HAP-1 (cell line): ENCODE measurements around the gene ZPBP2.

Source experiments
- DNase-seq, 2 experiments: peaks; one replicate each; pipeline ENCODE4 v3.0.0-alpha.2; 2016 to 2020; ENCODE audit warnings: low spot score in 2 of 2
- H3K27me3 ChIP-seq: fragments of 250-450 bp; sonication (Bioruptor Pico); 2 replicates; pipeline ENCODE4 v1.5.1; 2020; ENCODE audit warnings: low read depth, mild to moderate bottlenecking, moderate library complexity
- H3K36me3 ChIP-seq: fragments of 250-450 bp; sonication (Bioruptor Pico); replicated peaks from 2 replicates; pipeline ENCODE4 v1.5.1; 2020; ENCODE audit warnings: mild to moderate bottlenecking
- H3K4me1 ChIP-seq: fragments of 250-450 bp; sonication (Bioruptor Pico); 2 replicates; pipeline ENCODE4 v1.5.1; 2020; ENCODE audit warnings: mild to moderate bottlenecking
- H3K4me3 ChIP-seq: fragments of 250-450 bp; sonication (Bioruptor Pico); 2 replicates; pipeline ENCODE4 v1.5.1; 2020; ENCODE audit warnings: mild to moderate bottlenecking, moderate library complexity
- H3K9me3 ChIP-seq: fragments of 250-450 bp; sonication (Bioruptor Pico); 2 replicates; pipeline ENCODE4 v1.5.1; 2020; ENCODE audit warnings: mild to moderate bottlenecking, moderate library complexity
- in situ Hi-C: fragments of 300-500 bp; cut with MboI; formaldehyde crosslinking; loops from 3 replicates; pipeline ENCODE4 v1.14.3; 2020; ENCODE audit warnings: low sequenced_read_pairs, inconsistent platforms, mixed read lengths

ZPBP2 gene

GRCh38 chr17:39908789-39909352, 40.9 kb downstream of the ZPBP2 start:
- in situ Hi-C loops, result no loop called here
- no peaks in the 10 kb centered on the region for H3K9me3 ChIP-seq
- no peaks in the 10 kb centered on the region for H3K4me1 ChIP-seq
- DNase-seq, result no peak
- no peaks in the 10 kb centered on the region for H3K36me3 ChIP-seq
- H3K4me3 ChIP-seq, result no peak overlapping the region
- H3K27me3 ChIP-seq, result no peaks in the 10 kb centered on the region

GRCh38 chr17:39913989-39914388, 46.0 kb downstream of the ZPBP2 start:
- no peak overlapping the region for H3K4me3 ChIP-seq
- no peaks in the 10 kb centered on the region for H3K9me3 ChIP-seq
- no peaks in the 10 kb centered on the region for H3K27me3 ChIP-seq
- no peaks in the 10 kb centered on the region for H3K4me1 ChIP-seq
- in situ Hi-C loops, result no loop called here
- no peak for DNase-seq
- no peaks in the 10 kb centered on the region for H3K36me3 ChIP-seq

GRCh38 chr17:39915559-39915958, 47.6 kb downstream of the ZPBP2 start:
- no peak for DNase-seq
- in situ Hi-C loops, result no loop called here
- Histone ChIP-seq H3K36me3 (no peaks in the 10 kb centered on the region), H3K4me1 (no peaks in the 10 kb centered on the region), H3K9me3 (no peaks in the 10 kb centered on the region), H3K4me3 (no peak overlapping the region), H3K27me3 (no peaks in the 10 kb centered on the region)

GRCh38 chr17:39916918-39917317, 48.9 kb downstream of the ZPBP2 start:
- DNase-seq, result no peak
- Histone ChIP-seq H3K27me3 (no peaks in the 10 kb centered on the region), H3K9me3 (no peaks in the 10 kb centered on the region), H3K4me3 (no peak overlapping the region), H3K4me1 (no peaks in the 10 kb centered on the region), H3K36me3 (peaks cover under 1% of the 10 kb centered on the region; the same call in 1 of the 2 replicates)
- in situ Hi-C loops, result no loop called here

GRCh38 chr17:39919087-39919683, 51.2 kb downstream of the ZPBP2 start:
- no peak overlapping the region for H3K4me3 ChIP-seq
- H3K27me3 ChIP-seq, result no peaks in the 10 kb centered on the region
- H3K9me3 ChIP-seq, result no peaks in the 10 kb centered on the region
- H3K36me3 ChIP-seq, result peaks cover 16% of the 10 kb centered on the region
- no peaks in the 10 kb centered on the region for H3K4me1 ChIP-seq
- in situ Hi-C loops, result no loop called here
- DNase-seq, result no peak

- H3K36me3 ChIP-seq, result peaks cover 16% of the 10 kb centered on the region
- H3K4me1 ChIP-seq, result no peaks in the 10 kb centered on the region
- no peak for DNase-seq
- in situ Hi-C loops, result no loop called here
- H3K9me3 ChIP-seq, result no peaks in the 10 kb centered on the region
- no peak overlapping the region for H3K4me3 ChIP-seq
- no peaks in the 10 kb centered on the region for H3K27me3 ChIP-seq
Measured at GRCh38 chr17:39920218-39921210, 52.5 kb downstream of the ZPBP2 start.

GRCh38 chr17:39921323-39921722, 53.3 kb downstream of the ZPBP2 start:
- H3K9me3 ChIP-seq, result no peaks in the 10 kb centered on the region
- peaks cover 16% of the 10 kb centered on the region for H3K36me3 ChIP-seq
- no peaks in the 10 kb centered on the region for H3K27me3 ChIP-seq
- no peak overlapping the region for H3K4me3 ChIP-seq
- in situ Hi-C loops, result no loop called here
- H3K4me1 ChIP-seq, result peaks cover 3% of the 10 kb centered on the region; the same call in 1 of the 2 replicates
- DNase-seq, result no peak

GRCh38 chr17:39922006-39922405, 54.0 kb downstream of the ZPBP2 start:
- no peak overlapping the region for H3K4me3 ChIP-seq
- H3K36me3 ChIP-seq, result peaks cover 16% of the 10 kb centered on the region
- no peaks in the 10 kb centered on the region for H3K27me3 ChIP-seq
- in situ Hi-C loops, result no loop called here
- no peak for DNase-seq
- peaks cover 4% of the 10 kb centered on the region; the same call in 1 of the 2 replicates for H3K4me1 ChIP-seq
- H3K9me3 ChIP-seq, result no peaks in the 10 kb centered on the region

- H3K4me1 ChIP-seq, result peaks cover 4% of the 10 kb centered on the region; the same call in 1 of the 2 replicates
- no peaks in the 10 kb centered on the region for H3K27me3 ChIP-seq
- no peak overlapping the region for H3K4me3 ChIP-seq
- DNase-seq, result no peak
- in situ Hi-C loops, result no loop called here
- peaks cover 16% of the 10 kb centered on the region for H3K36me3 ChIP-seq
- no peaks in the 10 kb centered on the region for H3K9me3 ChIP-seq
Measured at GRCh38 chr17:39923230-39923629, 55.2 kb downstream of the ZPBP2 start.

GRCh38 chr17:39923836-39924690, 56.1 kb downstream of the ZPBP2 start:
- Histone ChIP-seq H3K27me3 (no peaks in the 10 kb centered on the region), H3K4me3 (no peak overlapping the region), H3K36me3 (peaks cover 16% of the 10 kb centered on the region), H3K4me1 (peaks cover 6% of the 10 kb centered on the region; the same call in 1 of the 2 replicates), H3K9me3 (no peaks in the 10 kb centered on the region)
- in situ Hi-C loops, result no loop called here
- no peak for DNase-seq

GRCh38 chr17:39924691-39925055, 56.7 kb downstream of the ZPBP2 start:
- Histone ChIP-seq H3K27me3 (no peaks in the 10 kb centered on the region), H3K4me1 (peaks cover 6% of the 10 kb centered on the region; the same call in 1 of the 2 replicates), H3K4me3 (no peak overlapping the region), H3K9me3 (no peaks in the 10 kb centered on the region), H3K36me3 (peaks cover 16% of the 10 kb centered on the region)
- no peak for DNase-seq
- in situ Hi-C loops, result no loop called here

GRCh38 chr17:39925282-39926134, 57.5 kb downstream of the ZPBP2 start:
- in situ Hi-C loops, result no loop called here
- DNase-seq, result no peak
- Histone ChIP-seq H3K36me3 (peaks cover 16% of the 10 kb centered on the region), H3K9me3 (no peaks in the 10 kb centered on the region), H3K27me3 (no peaks in the 10 kb centered on the region), H3K4me1 (peaks cover 6% of the 10 kb centered on the region; the same call in 1 of the 2 replicates), H3K4me3 (no peak overlapping the region)
